Measurements from ENCODE around the gene CLCN4.

DNA sequence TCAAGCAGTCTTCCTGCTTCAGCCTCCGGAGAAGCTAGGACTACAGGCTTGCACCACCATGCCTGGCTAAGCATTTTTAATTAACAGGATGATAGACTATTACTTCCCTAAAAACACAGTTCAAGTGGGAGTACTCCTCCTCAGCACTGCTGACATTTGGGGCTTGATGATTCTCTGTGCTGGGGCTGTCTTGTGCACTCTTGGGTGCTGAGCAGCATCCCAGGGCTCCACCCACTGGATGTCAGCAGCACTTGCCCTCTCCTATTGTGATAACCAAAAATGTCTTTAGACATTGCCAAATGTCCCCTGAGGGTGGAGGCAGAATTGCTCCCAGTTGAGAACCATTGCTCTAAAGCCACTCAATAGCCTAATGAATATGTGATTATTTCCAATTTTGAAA lies 60.4 kb downstream of the CLCN4 start:
- TF ChIP-seq, protein P1, sequence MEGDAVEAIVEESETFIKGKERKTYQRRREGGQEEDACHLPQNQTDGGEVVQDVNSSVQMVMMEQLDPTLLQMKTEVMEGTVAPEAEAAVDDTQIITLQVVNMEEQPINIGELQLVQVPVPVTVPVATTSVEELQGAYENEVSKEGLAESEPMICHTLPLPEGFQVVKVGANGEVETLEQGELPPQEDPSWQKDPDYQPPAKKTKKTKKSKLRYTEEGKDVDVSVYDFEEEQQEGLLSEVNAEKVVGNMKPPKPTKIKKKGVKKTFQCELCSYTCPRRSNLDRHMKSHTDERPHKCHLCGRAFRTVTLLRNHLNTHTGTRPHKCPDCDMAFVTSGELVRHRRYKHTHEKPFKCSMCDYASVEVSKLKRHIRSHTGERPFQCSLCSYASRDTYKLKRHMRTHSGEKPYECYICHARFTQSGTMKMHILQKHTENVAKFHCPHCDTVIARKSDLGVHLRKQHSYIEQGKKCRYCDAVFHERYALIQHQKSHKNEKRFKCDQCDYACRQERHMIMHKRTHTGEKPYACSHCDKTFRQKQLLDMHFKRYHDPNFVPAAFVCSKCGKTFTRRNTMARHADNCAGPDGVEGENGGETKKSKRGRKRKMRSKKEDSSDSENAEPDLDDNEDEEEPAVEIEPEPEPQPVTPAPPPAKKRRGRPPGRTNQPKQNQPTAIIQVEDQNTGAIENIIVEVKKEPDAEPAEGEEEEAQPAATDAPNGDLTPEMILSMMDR (IDR thresholded peaks at IDR 0.05) = no peak
- TF ChIP-seq POLR2A (IDR thresholded peaks at IDR 0.05) = no peak
- TF ChIP-seq POLR2AphosphoS5 (IDR thresholded peaks at IDR 0.05; ENCODE audit: insufficient read depth in 1 of 2, low read depth in 1 of 2) = no peak

All from vagina (tissue), 2 donors.